Stimulated activated CD8-positive, alpha-beta memory T cell treated with anti-CD3 and anti-CD28 coated beads, Interleukin-15, amount 100 ng/mL, for 48 hours (primary cell): ENCODE data around the gene PHIP.

Experiments
- DNase-seq, 2 donors: peaks; one replicate each; pipeline ENCODE4 v3.0.0-alpha.2; 2020; ENCODE audit warnings: low read depth in 2 of 2

Gene PHIP

GRCh38 chr6:79070206-79070825 is 7.7 kb downstream of the PHIP start:
- no peak for DNase-seq

GRCh38 chr6:79066828-79067227 is 11.2 kb downstream of the PHIP start:
- DNase-seq, result no peak

GRCh38 chr6:79066330-79066729 is 11.7 kb downstream of the PHIP start:
- DNase-seq, result no peak

GRCh38 chr6:79065232-79065631 is 12.8 kb downstream of the PHIP start:
- DNase-seq, result no peak

GRCh38 chr6:79064635-79065034 is 13.4 kb downstream of the PHIP start:
- no peak for DNase-seq

GRCh38 chr6:79062708-79063107 is 15.3 kb downstream of the PHIP start:
- no peak for DNase-seq

- no peak for DNase-seq
Observed at GRCh38 chr6:79057746-79058145, 20.3 kb downstream of the PHIP start.

GRCh38 chr6:79056226-79056625 is 21.8 kb downstream of the PHIP start:
- no peak for DNase-seq

GRCh38 chr6:79048611-79049010 is 29.4 kb downstream of the PHIP start:
- no peak for DNase-seq

- no peak for DNase-seq
Observed at GRCh38 chr6:79047072-79047471, 31.0 kb downstream of the PHIP start.

- no peak for DNase-seq
Observed at GRCh38 chr6:79045966-79046365, 32.1 kb downstream of the PHIP start.

- no peak for DNase-seq
Observed at GRCh38 chr6:79042799-79043126, 35.3 kb downstream of the PHIP start.

GRCh38 chr6:79042088-79042798 is 35.8 kb downstream of the PHIP start:
- no peak for DNase-seq

- DNase-seq, result no peak
Observed at GRCh38 chr6:79040083-79040482, 38.0 kb downstream of the PHIP start.

GRCh38 chr6:79038061-79038460 is 40.0 kb downstream of the PHIP start:
- DNase-seq, result no peak

- no peak for DNase-seq
Observed at GRCh38 chr6:79034865-79035264, 43.2 kb downstream of the PHIP start.

- DNase-seq, result no peak
Observed at GRCh38 chr6:79033279-79033678, 44.8 kb downstream of the PHIP start.

GRCh38 chr6:79031821-79032590 is 46.0 kb downstream of the PHIP start:
- no peak for DNase-seq

- DNase-seq, result no peak
Observed at GRCh38 chr6:79030511-79030910, 47.5 kb downstream of the PHIP start.

- DNase-seq, result no peak
Observed at GRCh38 chr6:79030023-79030422, 48.0 kb downstream of the PHIP start.

- DNase-seq, result no peak
Observed at GRCh38 chr6:79028641-79029314, 49.3 kb downstream of the PHIP start.

GRCh38 chr6:79011940-79012339 is 66.1 kb downstream of the PHIP start:
- DNase-seq, result no peak

GRCh38 chr6:79010422-79010821 is 67.6 kb downstream of the PHIP start:
- DNase-seq, result no peak
